Fibroblast of lung (primary cell): Measurements from ENCODE around the gene GTF3C1. TPM values are rescaled to one million over a fixed set of nuclear protein-coding genes. Genes with fewer than 3 reads are reported as not detected.

Experiments
- DNase-seq, 2 donors: peaks; one replicate each; pipeline versions ENCODE4 v3.0.0 to v3.0.0-alpha.2; 2010; ENCODE audit warnings: low read depth in 2 of 2
- H2AFZ ChIP-seq: 2 replicates; pipeline ENCODE4 v1.5.1; 2012; ENCODE audit warnings: low read length, control low read depth, inconsistent platforms
- H3K27ac ChIP-seq: 2 replicates; pipeline ENCODE4 v1.5.1; 2011; ENCODE audit warnings: low read length, control low read depth; ENCODE audit not compliant: insufficient read depth
- H3K27me3 ChIP-seq: 2 replicates; pipeline ENCODE4 v1.5.1; 2011; ENCODE audit warnings: mild to moderate bottlenecking, low read length; ENCODE audit not compliant: control insufficient read depth, insufficient read depth
- H3K36me3 ChIP-seq: 2 replicates; pipeline ENCODE4 v1.5.1; 2011; ENCODE audit warnings: low read length; ENCODE audit not compliant: control insufficient read depth, insufficient read depth
- H3K4me1 ChIP-seq: 2 replicates; pipeline ENCODE4 v1.5.1; 2011; ENCODE audit warnings: low read length; ENCODE audit not compliant: control insufficient read depth, insufficient read depth; ENCODE audit errors: extremely low read depth
- H3K4me2 ChIP-seq: 2 replicates; pipeline ENCODE4 v1.5.1; 2011; ENCODE audit warnings: low read length, control low read depth; ENCODE audit not compliant: insufficient read depth; ENCODE audit errors: extremely low read depth
- H3K4me3 ChIP-seq, 4 experiments: fragments of 200-600 bp in 1 of 4; sonication (generic) in 1 of 4; replicated peaks in 1 of 4; 2 replicates each; pipeline ENCODE4 v1.5.1; 2011 to 2016; ENCODE audit warnings: low read length in 4 of 4, low read depth in 3 of 4, mild to moderate bottlenecking in 3 of 4, control low read depth in 2 of 4, inconsistent platforms in 1 of 4, mixed read lengths in 1 of 4; ENCODE audit not compliant: insufficient read depth in 1 of 4; ENCODE audit errors: control extremely low read depth in 1 of 4
- H3K79me2 ChIP-seq: 2 replicates; pipeline ENCODE4 v1.5.1; 2012; ENCODE audit warnings: mild to moderate bottlenecking, low read length, inconsistent platforms; ENCODE audit not compliant: control insufficient read depth, insufficient read depth
- H3K9ac ChIP-seq: 2 replicates; pipeline ENCODE4 v1.5.1; 2011; ENCODE audit warnings: mild to moderate bottlenecking, low read length, control low read depth; ENCODE audit not compliant: insufficient read depth
- H3K9me3 ChIP-seq: 2 replicates; pipeline ENCODE4 v1.5.1; 2012; ENCODE audit warnings: low read depth, low read length; ENCODE audit not compliant: control insufficient read depth, insufficient read depth
- H4K20me1 ChIP-seq: 2 replicates; pipeline ENCODE4 v1.5.1; 2011; ENCODE audit warnings: low read length; ENCODE audit not compliant: control insufficient read depth, insufficient read depth; ENCODE audit errors: extremely low read depth
- EZH2 ChIP-seq: IDR thresholded peaks from 2 replicates; pipeline ENCODE4 v1.5.1; 2012; ENCODE audit warnings: low read length, control low read depth, mild to moderate bottlenecking; ENCODE audit errors: missing control alignments
- polyA plus RNA-seq, 2 donors: library from polyadenylated mRNA; depleted of rRNA in 1 of 2; stranded (reverse) in 1 of 2; unstranded in 1 of 2; fragments of >200 nt; gene quantifications; 2 replicates each; pipeline ENCODE4 v1.2.1, GENCODE V29; 2011 to 2012; ENCODE audit warnings: missing spikeins in 1 of 2
- total RNA-seq: library from RNA; depleted of rRNA; stranded (reverse); fragments of >200 nt; gene quantifications from 2 replicates; pipeline ENCODE4 v1.2.1, GENCODE V29; 2014
- TF ChIP-seq, protein P1 (sequence below), 2 donors: IDR thresholded peaks in 1 of 2; conservative IDR thresholded peaks in 1 of 2; 1 replicate in 1 of 2; 2 replicates in 1 of 2; pipeline ENCODE4 v1.5.1; 2011 to 2012; ENCODE audit warnings: low read length in 2 of 2, control low read depth in 1 of 2, inconsistent platforms in 1 of 2, low read depth in 1 of 2, mild to moderate bottlenecking in 1 of 2

The GTF3C1 gene
- total and polyA plus RNA-seq, 2 donors (not counting 1 experiment from before 2014, with no cell fraction given): 20.1 to 75.3 TPM

DNA sequence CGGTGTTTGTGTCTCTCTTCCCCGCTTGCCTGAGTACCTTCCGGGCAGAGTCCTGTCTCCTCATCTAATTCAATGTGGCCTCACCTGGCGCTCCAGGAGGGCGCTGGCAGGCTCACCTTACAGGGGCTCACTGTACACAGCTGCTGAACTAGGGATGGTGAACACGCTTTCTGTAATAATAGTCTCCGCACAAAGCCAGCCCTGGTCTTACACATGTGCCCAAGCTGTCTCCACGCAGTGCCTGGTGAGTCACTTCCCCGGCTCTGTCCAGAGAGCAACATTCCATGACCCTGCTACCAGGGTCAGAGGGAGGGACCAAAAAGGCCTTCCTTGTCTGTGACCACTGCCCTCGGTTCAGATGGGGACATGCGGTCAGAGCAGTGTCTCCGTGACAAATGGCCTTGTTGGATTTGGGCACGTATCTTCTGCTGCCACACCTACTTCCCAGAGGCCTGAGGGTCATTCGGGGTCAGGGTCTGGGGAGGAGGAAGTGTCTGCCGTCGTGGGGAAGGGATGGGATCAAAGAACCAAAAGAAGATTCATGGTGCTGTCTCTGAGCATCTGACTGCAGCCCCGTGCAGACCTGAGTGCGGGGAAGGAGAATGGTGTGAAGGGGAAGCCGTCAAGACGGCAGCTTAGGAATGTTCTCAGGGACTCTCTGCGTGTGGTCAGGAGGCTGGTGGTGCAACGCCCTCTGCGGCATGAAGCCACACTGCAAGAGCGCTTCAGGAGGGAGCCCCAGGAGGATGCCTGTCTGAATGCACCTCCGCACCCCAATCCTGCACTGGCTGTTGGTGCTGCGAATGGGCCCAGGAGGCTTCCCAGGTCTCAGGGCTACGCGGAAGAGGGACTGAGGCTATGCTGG is 78.9 kb downstream of the GTF3C1 start:
- peaks cover 33% of the 10 kb centered on the region for H3K36me3 ChIP-seq
- H3K9me3 ChIP-seq: no peaks in the 10 kb centered on the region
- no peak overlapping the region for H3K9ac ChIP-seq
- H3K4me3 ChIP-seq: no peak overlapping the region
- peaks cover 12% of the 10 kb centered on the region for H3K4me1 ChIP-seq
- H2AFZ ChIP-seq: no peak overlapping the region
- no peaks in the 10 kb centered on the region for H3K27me3 ChIP-seq
- H3K27ac ChIP-seq: peak overlapping the region; percentile 65
- DNase-seq: peak; percentile 56 to 83
- TF ChIP-seq, protein P1, sequence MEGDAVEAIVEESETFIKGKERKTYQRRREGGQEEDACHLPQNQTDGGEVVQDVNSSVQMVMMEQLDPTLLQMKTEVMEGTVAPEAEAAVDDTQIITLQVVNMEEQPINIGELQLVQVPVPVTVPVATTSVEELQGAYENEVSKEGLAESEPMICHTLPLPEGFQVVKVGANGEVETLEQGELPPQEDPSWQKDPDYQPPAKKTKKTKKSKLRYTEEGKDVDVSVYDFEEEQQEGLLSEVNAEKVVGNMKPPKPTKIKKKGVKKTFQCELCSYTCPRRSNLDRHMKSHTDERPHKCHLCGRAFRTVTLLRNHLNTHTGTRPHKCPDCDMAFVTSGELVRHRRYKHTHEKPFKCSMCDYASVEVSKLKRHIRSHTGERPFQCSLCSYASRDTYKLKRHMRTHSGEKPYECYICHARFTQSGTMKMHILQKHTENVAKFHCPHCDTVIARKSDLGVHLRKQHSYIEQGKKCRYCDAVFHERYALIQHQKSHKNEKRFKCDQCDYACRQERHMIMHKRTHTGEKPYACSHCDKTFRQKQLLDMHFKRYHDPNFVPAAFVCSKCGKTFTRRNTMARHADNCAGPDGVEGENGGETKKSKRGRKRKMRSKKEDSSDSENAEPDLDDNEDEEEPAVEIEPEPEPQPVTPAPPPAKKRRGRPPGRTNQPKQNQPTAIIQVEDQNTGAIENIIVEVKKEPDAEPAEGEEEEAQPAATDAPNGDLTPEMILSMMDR (conservative IDR thresholded peaks at IDR 0.05 in 1 of 2, IDR thresholded peaks at IDR 0.05 in 1 of 2; ENCODE audit: low read depth in 1 of 2, low read length in 2 of 2): peak in 1 of 2 donors; percentile 28
- no peak for TF ChIP-seq EZH2
- no peak overlapping the region for H3K4me2 ChIP-seq
- no peaks in the 10 kb centered on the region for H3K79me2 ChIP-seq
- no peaks in the 10 kb centered on the region for H4K20me1 ChIP-seq

DNA sequence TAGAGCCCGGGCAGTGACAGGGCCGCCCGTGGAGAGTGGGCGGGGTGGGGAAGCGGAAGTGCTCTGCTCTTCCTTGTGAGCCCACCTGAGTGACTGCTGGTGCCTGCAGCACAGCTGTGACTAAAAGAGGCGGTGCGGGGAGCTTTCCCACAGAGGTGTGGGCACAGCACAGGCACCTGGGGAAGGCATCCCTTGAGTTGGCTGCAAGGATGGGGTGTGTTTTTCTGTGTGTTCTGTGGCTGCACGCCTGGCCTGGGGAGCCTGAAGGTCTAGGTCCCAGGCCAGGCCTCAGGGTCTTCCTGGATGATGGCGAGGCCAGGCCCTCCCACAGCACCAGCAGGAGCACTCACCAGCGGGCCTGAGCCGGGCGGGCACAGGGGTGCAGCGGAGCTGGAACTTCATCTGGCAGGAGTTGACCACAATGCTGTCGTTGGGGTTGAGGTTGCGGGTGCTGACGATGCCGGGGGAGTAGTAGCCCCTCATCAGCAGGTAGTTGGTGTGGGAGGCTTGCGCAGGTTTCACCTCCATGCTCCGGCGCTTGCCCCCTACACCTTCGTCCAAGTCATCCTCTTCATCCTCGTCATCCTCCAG is 80.7 kb downstream of the GTF3C1 start:
- DNase-seq: no peak
- H3K9me3 ChIP-seq: no peaks in the 10 kb centered on the region
- no peak overlapping the region for H2AFZ ChIP-seq
- peaks cover 12% of the 10 kb centered on the region for H3K4me1 ChIP-seq
- H3K27ac ChIP-seq: no peak overlapping the region
- peaks cover 36% of the 10 kb centered on the region for H3K36me3 ChIP-seq
- H3K79me2 ChIP-seq: no peaks in the 10 kb centered on the region
- TF ChIP-seq EZH2: no peak
- no peak overlapping the region for H3K9ac ChIP-seq
- H3K4me3 ChIP-seq: no peak overlapping the region
- H3K4me2 ChIP-seq: no peak overlapping the region
- H3K27me3 ChIP-seq: no peaks in the 10 kb centered on the region
- no peaks in the 10 kb centered on the region for H4K20me1 ChIP-seq

- no peaks in the 10 kb centered on the region for H3K9me3 ChIP-seq
- no peak overlapping the region for H3K4me3 ChIP-seq
- TF ChIP-seq, protein P1 (conservative IDR thresholded peaks at IDR 0.05 in 1 of 2, IDR thresholded peaks at IDR 0.05 in 1 of 2; ENCODE audit: low read depth in 1 of 2, low read length in 2 of 2): no peak
- TF ChIP-seq EZH2: no peak
- H3K79me2 ChIP-seq: no peaks in the 10 kb centered on the region
- H3K36me3 ChIP-seq: peaks cover 43% of the 10 kb centered on the region
- H3K27me3 ChIP-seq: no peaks in the 10 kb centered on the region
- H4K20me1 ChIP-seq: no peaks in the 10 kb centered on the region
- H3K27ac ChIP-seq: no peak overlapping the region
- no peak overlapping the region for H2AFZ ChIP-seq
- H3K4me1 ChIP-seq: peaks cover 6% of the 10 kb centered on the region
- H3K4me2 ChIP-seq: no peak overlapping the region
- no peak overlapping the region for H3K9ac ChIP-seq
- DNase-seq: no peak
These were observed 84.2 kb downstream of the GTF3C1 start for GRCh38 chr16:27465483-27465879.
